GM18870 (cell line): ENCODE data around the gene LSS.
"Not testable (repeated sequence)": the region's sequence is repeated elsewhere in the genome, so short reads cannot be mapped to it uniquely, and the experiment has no call there.

Experiments used
- ATAC-seq: cut with Tn5 transposase; IDR thresholded peaks from one replicate; pipeline ENCODE4 v1.9.1; 2021; ENCODE audit warnings: moderate library complexity; ENCODE audit not compliant: unreplicated experiment

Gene LSS

GRCh38 chr21:46155514-46156377 is 72.8 kb downstream of the LSS start, which contains the start of gene FTCD:
FTCD (minus strand) TSS chr21:46155579; CDS start chr21:46155523, 56 bp downstream.
- no peak for ATAC-seq

GRCh38 chr21:46154955-46155513 is 73.5 kb downstream of the LSS start:
- ATAC-seq = no peak

- ATAC-seq = no peak
Measured at GRCh38 chr21:46154155-46154954, 74.2 kb downstream of the LSS start.

- ATAC-seq = no peak
Measured at GRCh38 chr21:46153247-46154154, 75.1 kb downstream of the LSS start.

- ATAC-seq = no peak
Measured at GRCh38 chr21:46152927-46153246, 75.7 kb downstream of the LSS start.

- ATAC-seq = no peak
Measured at GRCh38 chr21:46151989-46152926, 76.3 kb downstream of the LSS start.

- ATAC-seq = no peak
Measured at GRCh38 chr21:46151261-46151988, 77.1 kb downstream of the LSS start.

- no peak for ATAC-seq
Measured at GRCh38 chr21:46150491-46151121, 78.0 kb downstream of the LSS start.

- ATAC-seq = no peak
Measured at GRCh38 chr21:46150073-46150472, 78.5 kb downstream of the LSS start.

- ATAC-seq = no peak
Measured at GRCh38 chr21:46149205-46149901, 79.2 kb downstream of the LSS start.

DNA sequence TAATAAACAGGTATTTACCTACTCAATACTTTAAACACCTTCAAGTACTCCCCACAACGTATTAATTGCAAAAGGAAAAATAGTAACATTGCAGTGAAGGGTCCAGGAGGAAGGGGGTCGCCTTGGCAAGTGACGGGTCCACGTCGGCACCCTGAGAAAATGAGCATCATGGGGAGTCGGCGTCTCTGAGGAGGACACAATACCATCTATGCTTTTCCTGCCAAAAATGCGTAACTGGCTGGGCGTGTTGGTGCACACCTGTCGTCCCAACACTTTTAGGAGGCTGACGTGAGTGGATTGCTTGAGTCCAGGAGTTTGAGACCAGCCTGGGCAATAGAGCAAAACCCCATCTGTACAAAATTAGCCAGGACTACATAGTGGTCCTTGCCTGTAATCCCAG is 80.5 kb downstream of the LSS start:
- no peak for ATAC-seq

DNA sequence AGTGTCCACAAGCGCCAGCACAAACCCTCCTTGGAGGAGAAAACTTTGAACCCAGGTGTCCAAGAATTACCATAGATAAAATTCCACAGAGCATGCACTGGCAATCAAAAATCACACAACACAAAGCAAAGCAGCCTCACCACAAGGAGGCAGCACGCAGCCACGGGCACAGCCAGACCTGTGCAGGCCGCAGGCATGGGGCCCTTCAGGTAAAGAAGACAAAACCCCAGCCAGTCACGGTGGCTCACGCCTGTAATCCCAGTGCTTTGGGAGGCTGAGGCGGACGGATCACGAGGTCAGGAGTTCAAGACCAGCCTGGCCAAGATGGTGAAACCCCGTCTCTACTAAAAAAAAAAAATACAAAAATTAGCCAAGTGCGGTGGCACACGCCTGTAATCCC is 81.1 kb downstream of the LSS start:
- ATAC-seq = not testable (repeated sequence)

GRCh38 chr21:46146856-46147255 is 81.7 kb downstream of the LSS start:
- no peak for ATAC-seq

- ATAC-seq = no peak
Measured at GRCh38 chr21:46145840-46146691, 82.5 kb downstream of the LSS start.

DNA sequence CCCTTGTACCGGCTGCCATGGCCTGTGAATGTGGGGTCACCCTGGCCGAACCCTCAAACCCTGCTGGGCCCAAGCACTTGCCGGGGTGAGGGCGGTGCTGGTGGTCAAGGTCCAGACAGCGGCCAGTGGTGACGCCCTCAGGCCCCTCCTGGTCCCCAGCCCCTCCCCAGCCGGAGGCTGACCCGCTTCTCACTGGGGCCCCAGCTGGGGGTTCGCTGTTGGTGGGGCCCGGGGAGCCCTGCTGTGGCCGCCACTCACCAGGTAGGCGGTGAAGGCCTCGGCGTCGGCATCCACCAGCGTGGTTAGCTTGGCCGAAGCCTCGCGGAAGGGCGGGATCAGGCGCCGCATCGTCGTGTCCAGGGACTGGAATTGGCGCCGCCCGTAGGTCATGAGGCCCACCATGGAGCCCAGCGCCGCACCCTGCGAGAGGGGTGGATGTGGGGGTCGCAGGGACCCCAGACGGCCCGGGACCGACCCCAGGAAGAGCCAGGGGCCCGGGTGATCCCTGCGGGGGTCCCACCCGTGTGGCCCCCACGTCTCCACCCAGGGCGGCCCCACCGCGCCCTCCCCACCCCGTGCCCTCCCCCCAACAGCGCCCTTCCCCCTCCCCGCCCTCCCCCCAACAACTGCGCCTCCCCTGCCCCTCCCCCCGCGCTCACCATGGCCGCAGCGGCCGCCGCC is 83.3 kb downstream of the LSS start:
- no peak for ATAC-seq

DNA sequence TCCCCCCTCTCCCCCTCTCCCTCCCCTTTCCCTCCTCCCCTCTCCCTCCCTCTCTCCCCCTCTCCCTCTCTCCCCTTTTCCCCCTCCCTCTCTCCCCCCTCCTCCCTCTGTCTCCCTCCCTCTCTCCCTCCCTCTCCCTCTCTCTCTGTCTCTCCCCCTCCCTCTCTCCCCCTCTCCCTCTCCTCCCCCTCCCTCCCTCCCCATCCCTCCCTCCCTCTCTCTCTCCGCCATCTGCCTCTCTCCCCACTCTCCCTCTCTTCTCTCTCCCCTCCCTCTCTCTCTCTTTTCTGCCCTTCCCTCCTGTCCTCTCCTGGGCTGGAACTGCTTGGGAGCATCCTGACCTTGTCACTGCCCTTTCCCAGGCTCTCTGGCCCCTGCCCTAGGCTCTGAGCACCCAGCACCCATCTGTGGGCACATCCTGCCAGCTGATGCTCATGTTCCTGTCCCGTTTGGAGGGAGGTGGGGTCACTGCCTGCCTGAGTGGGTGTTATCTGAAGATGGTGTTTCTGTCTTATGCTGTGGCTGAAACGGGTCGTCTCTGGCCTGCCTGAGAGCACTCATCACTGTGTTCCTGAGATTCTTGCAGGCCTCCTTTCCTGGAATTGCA is 84.0 kb downstream of the LSS start:
- ATAC-seq = no peak
